Caco-2 (cell line): Measurements from ENCODE around the gene EML4. TPM values are rescaled to one million over a fixed set of nuclear protein-coding genes. Genes with fewer than 3 reads are reported as not detected.
"Not testable (repeated sequence)": the region's sequence is repeated elsewhere in the genome, so short reads cannot be mapped to it uniquely, and the experiment has no call there.

Experiments
- BruUV-seq: library from RNA; stranded (reverse); fragments of 400-500 nt; replicated peaks from 2 replicates; lab custom pipeline; 2021; lab: Mats Ljungman, UMichigan
- CTCF ChIA-PET: fragments of 300-600 bp; sonication (Branson Sonifier 250); formaldehyde crosslinking; loops from one replicate; lab custom pipeline; 2022; ENCODE audit warnings: antibody characterized with exemption; lab: Charles Lee
- POLR2A ChIA-PET: fragments of 300-600 bp; sonication (Branson Sonifier 250); formaldehyde crosslinking; loops from one replicate; lab custom pipeline; 2022; ENCODE audit warnings: antibody characterized with exemption; lab: Charles Lee
- DNase-seq, 2 experiments: peaks; one replicate each; pipeline versions ENCODE4 v3.0.0 to v3.0.0-alpha.2; 2020 to 2022
- H3K27me3 ChIP-seq: replicated peaks from 2 replicates; pipeline ENCODE4 v1.6.0; 2011; ENCODE audit warnings: low read length; ENCODE audit not compliant: control insufficient read depth, insufficient read depth
- H3K36me3 ChIP-seq: 2 replicates; pipeline ENCODE4 v1.5.1; 2011; ENCODE audit warnings: low read length; ENCODE audit not compliant: control insufficient read depth, insufficient read depth
- H3K4me1 ChIP-seq: fragments of 250-450 bp; sonication (Bioruptor Pico); 2 replicates; pipeline ENCODE4 v1.5.1; 2020; ENCODE audit warnings: mild to moderate bottlenecking
- H3K4me3 ChIP-seq: 2 replicates; pipeline ENCODE4 v1.5.1; 2011; ENCODE audit warnings: low read depth, mild to moderate bottlenecking, control low read depth, low read length
- H3K9me3 ChIP-seq: fragments of 250-450 bp; sonication (Bioruptor Pico); 2 replicates; pipeline ENCODE4 v1.5.1; 2020; ENCODE audit warnings: mild to moderate bottlenecking, moderate library complexity
- H3K27ac Mint-ChIP-seq: one replicate; pipeline ENCODE4 v1.8.0; 2022; ENCODE audit warnings: mixed read lengths; ENCODE audit not compliant: unreplicated experiment
- H3K27me3 Mint-ChIP-seq: one replicate; pipeline ENCODE4 v1.8.0; 2022; ENCODE audit warnings: mixed read lengths; ENCODE audit not compliant: insufficient read depth, unreplicated experiment
- H3K36me3 Mint-ChIP-seq: one replicate; pipeline ENCODE4 v1.8.0; 2022; ENCODE audit warnings: mild to moderate bottlenecking, mixed read lengths; ENCODE audit not compliant: insufficient read depth, unreplicated experiment
- H3K4me1 Mint-ChIP-seq: one replicate; pipeline ENCODE4 v1.8.0; 2022; ENCODE audit warnings: low read depth, mixed read lengths; ENCODE audit not compliant: unreplicated experiment
- H3K4me3 Mint-ChIP-seq: one replicate; pipeline ENCODE4 v1.8.0; 2022; ENCODE audit warnings: mild to moderate bottlenecking, moderate library complexity, mixed read lengths; ENCODE audit not compliant: unreplicated experiment
- H3K9me3 Mint-ChIP-seq: one replicate; pipeline ENCODE4 v1.8.0; 2022; ENCODE audit warnings: mixed read lengths; ENCODE audit not compliant: unreplicated experiment
- intact Hi-C: fragments of 100-400 bp; cut with micrococcal nuclease; formaldehyde crosslinking; loops from one replicate; pipeline ENCODE4 v1.10.0; 2022; ENCODE audit not compliant: unreplicated experiment
- total RNA-seq: library from RNA; stranded (reverse); gene quantifications from 2 replicates; pipeline ENCODE4 v1.2.3, GENCODE V29; 2022
- TF ChIP-seq, protein P1 (sequence below), 2 experiments: fragments of 200-600 bp in 1 of 2; IDR thresholded peaks; 1 replicate in 1 of 2; 2 replicates in 1 of 2; pipeline versions ENCODE4 v1.5.1 to v1.8.0; 2011 to 2022; ENCODE audit warnings: antibody characterized with exemption in 1 of 2, control low read depth in 1 of 2, inconsistent platforms in 1 of 2, low read depth in 1 of 2, low read length in 1 of 2, mild to moderate bottlenecking in 1 of 2, moderate library complexity in 1 of 2; ENCODE audit not compliant: insufficient read depth in 1 of 2, severe bottlenecking in 1 of 2, unreplicated experiment in 1 of 2

EML4 gene
- total RNA-seq, 1 experiment from 2014 or later: 125 TPM

- H3K4me1 Mint-ChIP-seq: peaks cover 28% of the 10 kb centered on the region
- intact Hi-C loops: no loop called here
- H3K36me3 ChIP-seq: no peaks in the 10 kb centered on the region
- H3K9me3 Mint-ChIP-seq: no peaks in the 10 kb centered on the region
- H3K27ac Mint-ChIP-seq: no peak overlapping the region
- POLR2A ChIA-PET: interaction anchor here (1.0 kb wide), 1 partner anchor 19 kb away, joined by 3 read pairs; no protein-coding TSS in a partner anchor
- H3K4me1 ChIP-seq: peaks cover 26% of the 10 kb centered on the region
- no peaks in the 10 kb centered on the region for H3K27me3 ChIP-seq
- CTCF ChIA-PET: no interaction called here
- H3K27me3 Mint-ChIP-seq: no peaks in the 10 kb centered on the region
- TF ChIP-seq, protein P1, sequence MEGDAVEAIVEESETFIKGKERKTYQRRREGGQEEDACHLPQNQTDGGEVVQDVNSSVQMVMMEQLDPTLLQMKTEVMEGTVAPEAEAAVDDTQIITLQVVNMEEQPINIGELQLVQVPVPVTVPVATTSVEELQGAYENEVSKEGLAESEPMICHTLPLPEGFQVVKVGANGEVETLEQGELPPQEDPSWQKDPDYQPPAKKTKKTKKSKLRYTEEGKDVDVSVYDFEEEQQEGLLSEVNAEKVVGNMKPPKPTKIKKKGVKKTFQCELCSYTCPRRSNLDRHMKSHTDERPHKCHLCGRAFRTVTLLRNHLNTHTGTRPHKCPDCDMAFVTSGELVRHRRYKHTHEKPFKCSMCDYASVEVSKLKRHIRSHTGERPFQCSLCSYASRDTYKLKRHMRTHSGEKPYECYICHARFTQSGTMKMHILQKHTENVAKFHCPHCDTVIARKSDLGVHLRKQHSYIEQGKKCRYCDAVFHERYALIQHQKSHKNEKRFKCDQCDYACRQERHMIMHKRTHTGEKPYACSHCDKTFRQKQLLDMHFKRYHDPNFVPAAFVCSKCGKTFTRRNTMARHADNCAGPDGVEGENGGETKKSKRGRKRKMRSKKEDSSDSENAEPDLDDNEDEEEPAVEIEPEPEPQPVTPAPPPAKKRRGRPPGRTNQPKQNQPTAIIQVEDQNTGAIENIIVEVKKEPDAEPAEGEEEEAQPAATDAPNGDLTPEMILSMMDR (IDR thresholded peaks at IDR 0.05; ENCODE audit: insufficient read depth in 1 of 2, low read depth in 1 of 2, low read length in 1 of 2, severe bottlenecking in 1 of 2, unreplicated experiment in 1 of 2): no peak
- peaks cover 18% of the 10 kb centered on the region for H3K36me3 Mint-ChIP-seq
- H3K4me3 Mint-ChIP-seq: no peak overlapping the region
- BruUV-seq: no TSS peak
- H3K4me3 ChIP-seq: peak overlapping the region; percentile 89
- DNase-seq: no peak
- no peaks in the 10 kb centered on the region for H3K9me3 ChIP-seq
Measured at GRCh38 chr2:42172020-42172419, 2.9 kb downstream of the EML4 start.

- no peak overlapping the region for H3K27ac Mint-ChIP-seq
- H3K9me3 Mint-ChIP-seq: no peaks in the 10 kb centered on the region
- no peaks in the 10 kb centered on the region for H3K27me3 Mint-ChIP-seq
- DNase-seq: no peak
- Histone ChIP-seq H3K4me3 (no peak overlapping the region), H3K36me3 (no peaks in the 10 kb centered on the region), H3K27me3 (no peaks in the 10 kb centered on the region), H3K4me1 (peaks cover 20% of the 10 kb centered on the region), H3K9me3 (no peaks in the 10 kb centered on the region)
- CTCF ChIA-PET: interaction anchor here (1.1 kb wide), 1 partner anchor 24 kb away, joined by 4 read pairs; no protein-coding TSS in a partner anchor
- peaks cover 26% of the 10 kb centered on the region for H3K4me1 Mint-ChIP-seq
- peak overlapping the region; percentile 20 for H3K4me3 Mint-ChIP-seq
- TF ChIP-seq, protein P1 (IDR thresholded peaks at IDR 0.05; ENCODE audit: insufficient read depth in 1 of 2, low read depth in 1 of 2, low read length in 1 of 2, severe bottlenecking in 1 of 2, unreplicated experiment in 1 of 2): no peak
- intact Hi-C loops: no loop called here
- no TSS peak for BruUV-seq
- H3K36me3 Mint-ChIP-seq: peaks cover 18% of the 10 kb centered on the region
- POLR2A ChIA-PET: no interaction called here
Measured at GRCh38 chr2:42172566-42172965, 3.4 kb downstream of the EML4 start.

- BruUV-seq, H3K4me3 ChIP-seq, DNase-seq, intact Hi-C loops, H3K27me3 Mint-ChIP-seq, H3K27me3 ChIP-seq, H3K9me3 Mint-ChIP-seq, H3K27ac Mint-ChIP-seq, H3K9me3 ChIP-seq, H3K36me3 ChIP-seq, POLR2A ChIA-PET, H3K4me3 Mint-ChIP-seq: not testable (repeated sequence)
- Mint-ChIP-seq H3K4me1 (peaks cover 17% of the 10 kb centered on the region), H3K36me3 (peaks cover 18% of the 10 kb centered on the region)
- H3K4me1 ChIP-seq: peaks cover 12% of the 10 kb centered on the region
- CTCF ChIA-PET: interaction anchor here (1.1 kb wide), 1 partner anchor 23 kb away, joined by 4 read pairs; no protein-coding TSS in a partner anchor
Measured at GRCh38 chr2:42173467-42173866, 4.3 kb downstream of the EML4 start.
